HG02885 (cell line): ENCODE results near the gene CETN3.
"Not testable (repeated sequence)": the region's sequence is repeated elsewhere in the genome, so short reads cannot be mapped to it uniquely, and the experiment has no call there.

ENCODE experiments used
- ATAC-seq: cut with Tn5 transposase; IDR thresholded peaks from one replicate; pipeline ENCODE4 v1.9.1; 2021; ENCODE audit warnings: mild to moderate bottlenecking; ENCODE audit not compliant: unreplicated experiment, poor library complexity

The CETN3 gene

GRCh38 chr5:90384389-90384788, 25.2 kb downstream of the CETN3 start:
- ATAC-seq, result no peak

GRCh38 chr5:90383903-90384302, 25.7 kb downstream of the CETN3 start:
- ATAC-seq, result no peak

- ATAC-seq, result no peak
Observed at GRCh38 chr5:90381213-90381929, 28.2 kb downstream of the CETN3 start.

- no peak for ATAC-seq
Observed at GRCh38 chr5:90379652-90380051, 29.9 kb downstream of the CETN3 start.

GRCh38 chr5:90378752-90379151, 30.8 kb downstream of the CETN3 start:
- ATAC-seq, result no peak

GRCh38 chr5:90371269-90371668, 38.3 kb downstream of the CETN3 start:
- not testable (repeated sequence) for ATAC-seq

GRCh38 chr5:90368454-90369246, 40.9 kb downstream of the CETN3 start:
- peak; percentile 84 for ATAC-seq

GRCh38 chr5:90367879-90368278, 41.7 kb downstream of the CETN3 start:
- no peak for ATAC-seq

GRCh38 chr5:90366948-90367347, 42.6 kb downstream of the CETN3 start:
- no peak for ATAC-seq

- ATAC-seq, result no peak
Observed at GRCh38 chr5:90365328-90365727, 44.2 kb downstream of the CETN3 start.

- ATAC-seq, result no peak
Observed at GRCh38 chr5:90359073-90359920, 50.3 kb downstream of the CETN3 start.

GRCh38 chr5:90356622-90357021, 52.9 kb downstream of the CETN3 start:
- no peak for ATAC-seq

- no peak for ATAC-seq
Observed at GRCh38 chr5:90356176-90356575, 53.4 kb downstream of the CETN3 start.

GRCh38 chr5:90355635-90356034, 53.9 kb downstream of the CETN3 start:
- no peak for ATAC-seq

GRCh38 chr5:90353254-90353653, 56.3 kb downstream of the CETN3 start:
- ATAC-seq, result no peak

GRCh38 chr5:90351101-90351500, 58.5 kb downstream of the CETN3 start:
- ATAC-seq, result no peak

GRCh38 chr5:90347462-90347861, 62.1 kb downstream of the CETN3 start:
- ATAC-seq, result no peak

- ATAC-seq, result no peak
Observed at GRCh38 chr5:90345684-90346083, 63.9 kb downstream of the CETN3 start.

GRCh38 chr5:90344689-90345088, 64.9 kb downstream of the CETN3 start:
- no peak for ATAC-seq

- ATAC-seq, result not testable (repeated sequence)
Observed at GRCh38 chr5:90343731-90344130, 65.8 kb downstream of the CETN3 start.

GRCh38 chr5:90342576-90342975, 67.0 kb downstream of the CETN3 start:
- no peak for ATAC-seq
